Esophagus (tissue), 2 donors: ENCODE measurements around the gene DSCAM. TPM values are rescaled to one million over a fixed set of nuclear protein-coding genes. Genes with fewer than 3 reads are reported as not detected.

Source experiments
- H3K27ac ChIP-seq, 2 donors: one replicate each; pipeline ENCODE4 v1.5.1; 2013; ENCODE audit warnings: low read depth in 2 of 2, mild to moderate bottlenecking in 2 of 2, inconsistent platforms in 1 of 2, low read length in 1 of 2, moderate library complexity in 1 of 2
- H3K27me3 ChIP-seq, 2 donors: one replicate each; pipeline ENCODE4 v1.6.1; 2013; ENCODE audit warnings: low read length in 2 of 2, control low read depth in 1 of 2, mild to moderate bottlenecking in 1 of 2; ENCODE audit not compliant: insufficient read depth in 2 of 2, control insufficient read depth in 1 of 2
- H3K36me3 ChIP-seq, 2 donors: one replicate each; pipeline ENCODE4 v1.6.1; 2013; ENCODE audit warnings: low read length in 1 of 2; ENCODE audit not compliant: control insufficient read depth in 2 of 2, insufficient read depth in 2 of 2
- H3K4me1 ChIP-seq, 2 donors: one replicate each; pipeline ENCODE4 v1.6.1; 2013; ENCODE audit warnings: low read length in 1 of 2; ENCODE audit not compliant: control insufficient read depth in 2 of 2, insufficient read depth in 2 of 2
- H3K4me3 ChIP-seq, 2 donors: one replicate each; pipeline ENCODE4 v1.5.1; 2013; ENCODE audit warnings: low read length in 2 of 2, mild to moderate bottlenecking in 2 of 2, low read depth in 1 of 2, moderate library complexity in 1 of 2
- H3K9me3 ChIP-seq, 2 donors: one replicate each; pipeline ENCODE4 v1.6.1; 2013; ENCODE audit warnings: mild to moderate bottlenecking in 2 of 2, low read depth in 1 of 2, low read length in 1 of 2, moderate library complexity in 1 of 2; ENCODE audit not compliant: control insufficient read depth in 2 of 2, insufficient read depth in 1 of 2
- WGBS, 2 donors: extraction: QIAGEN DNeasy Blood & Tissue Kit; methylation state at CpG; one replicate each; pipeline ENCODE4 v1.1.7; 2013; 5-methylcytosine and 5-hydroxymethylcytosine counted together
- polyA plus RNA-seq, 2 donors: library from polyadenylated mRNA; stranded (reverse); fragments of 200-250 nt; gene quantifications; one replicate each; pipeline ENCODE4 v1.2.3, GENCODE V29; 2013
- donor health status: healthy with polysubstance abuse.
- donor health status: Bipolar disorder and iron deficiency.

Gene DSCAM
- polyA plus RNA-seq, 2 donors, result under 0.01 TPM; not detected in 1

DNA sequence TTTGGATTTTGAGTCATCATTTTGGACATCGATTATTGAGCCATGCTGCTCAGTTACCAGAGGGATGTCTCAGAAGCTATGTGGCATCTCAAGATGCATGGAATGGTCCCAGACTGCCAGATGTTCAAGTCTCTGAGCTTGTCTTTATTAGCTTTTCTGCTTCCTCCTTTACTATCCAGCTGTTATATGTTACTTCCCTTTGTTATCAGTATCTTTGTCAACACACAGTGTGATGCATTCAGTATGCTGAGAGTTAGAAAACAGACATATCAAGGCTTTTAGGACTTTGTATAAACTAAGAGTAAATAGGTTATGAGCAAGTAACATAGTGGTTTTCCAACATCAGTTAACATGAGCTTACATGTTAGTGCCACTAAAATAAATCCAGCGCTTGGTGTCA is 474.5 kb downstream of the DSCAM start:
- Histone ChIP-seq H3K9me3 (no peaks in the 10 kb centered on the region), H3K4me3 (no peak overlapping the region), H3K27me3 (no peaks in the 10 kb centered on the region), H3K36me3 (no peaks in the 10 kb centered on the region), H3K4me1 (no peaks in the 10 kb centered on the region), H3K27ac (no peak overlapping the region)
- 72 to 73% methylated on average over 2 of the region's 2 CpGs for WGBS, 2 donors

DNA sequence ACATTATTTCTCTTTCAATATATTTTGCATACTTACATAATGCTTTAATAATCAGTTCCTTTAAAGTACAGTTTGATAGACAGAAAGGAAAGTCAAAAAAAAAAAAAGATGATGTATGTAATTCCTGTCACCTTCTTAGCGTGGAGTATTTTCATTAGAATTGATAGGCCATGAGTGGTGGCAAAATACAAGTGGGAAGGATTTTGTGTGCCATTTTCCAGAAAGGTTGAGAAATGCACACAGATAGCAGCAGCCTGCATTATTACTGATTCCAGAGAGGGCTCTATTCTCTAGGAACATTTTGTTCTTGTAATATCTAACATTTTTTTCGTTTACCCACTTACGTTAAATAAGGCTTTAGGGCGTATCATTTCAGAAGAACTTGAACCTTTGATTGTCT is 475.6 kb downstream of the DSCAM start:
- 67 to 68% methylated on average over 4 of the region's 4 CpGs for WGBS, 2 donors
- Histone ChIP-seq H3K27ac (no peak overlapping the region), H3K4me3 (no peak overlapping the region), H3K36me3 (no peaks in the 10 kb centered on the region), H3K9me3 (no peaks in the 10 kb centered on the region), H3K27me3 (no peaks in the 10 kb centered on the region), H3K4me1 (no peaks in the 10 kb centered on the region)

DNA sequence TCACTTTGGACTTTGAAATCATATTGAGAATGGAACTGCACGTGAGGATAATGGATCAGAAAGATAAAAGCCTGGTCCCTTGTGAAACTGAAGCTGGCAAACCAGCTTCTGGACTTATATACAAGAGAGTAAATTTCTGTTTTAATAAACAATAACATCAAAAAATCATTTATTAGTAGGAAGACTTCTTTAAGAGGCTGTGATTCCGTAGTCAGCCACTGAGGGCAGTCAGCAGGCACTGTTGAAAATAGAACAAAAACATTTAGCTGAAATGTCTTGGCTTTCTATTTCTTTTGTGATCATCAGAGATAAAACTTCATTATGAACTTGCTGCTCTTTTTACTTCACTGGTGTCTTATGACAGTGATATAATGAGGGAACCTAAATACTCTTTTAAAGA is 490.3 kb downstream of the DSCAM start:
- Histone ChIP-seq H3K36me3 (no peaks in the 10 kb centered on the region), H3K27ac (no peak overlapping the region), H3K4me1 (no peaks in the 10 kb centered on the region), H3K27me3 (no peaks in the 10 kb centered on the region), H3K9me3 (peaks cover 0 to 2% of the 10 kb centered on the region in 2 donors), H3K4me3 (no peak overlapping the region)
- WGBS, 2 donors, result 47 to 61% methylated on average over 2 of the region's 2 CpGs

DNA sequence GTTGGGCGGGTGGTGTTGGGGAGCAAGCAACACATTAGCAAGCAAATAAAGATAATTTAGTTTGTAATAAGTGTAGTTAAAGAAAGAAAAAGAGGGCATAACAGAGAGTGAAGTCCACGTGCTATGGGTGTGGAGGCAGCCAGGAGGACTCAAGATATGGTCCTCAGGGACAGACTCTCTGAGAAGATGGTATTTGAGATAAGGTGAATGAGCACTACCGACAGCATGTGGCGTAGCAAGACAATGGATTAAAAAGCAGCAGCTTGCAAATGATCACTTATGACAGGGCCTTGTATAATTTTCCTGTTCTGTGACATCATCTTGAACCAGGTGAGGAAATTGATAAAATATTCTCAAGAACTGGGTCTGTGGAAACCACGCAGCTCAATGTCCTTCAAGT is 491.9 kb downstream of the DSCAM start:
- Histone ChIP-seq H3K27ac (no peak overlapping the region), H3K9me3 (peaks cover 0 to 2% of the 10 kb centered on the region in 2 donors), H3K4me3 (no peak overlapping the region), H3K27me3 (no peaks in the 10 kb centered on the region), H3K36me3 (no peaks in the 10 kb centered on the region), H3K4me1 (no peaks in the 10 kb centered on the region)
- 78 to 86% methylated on average over 5 of the region's 5 CpGs for WGBS, 2 donors

DNA sequence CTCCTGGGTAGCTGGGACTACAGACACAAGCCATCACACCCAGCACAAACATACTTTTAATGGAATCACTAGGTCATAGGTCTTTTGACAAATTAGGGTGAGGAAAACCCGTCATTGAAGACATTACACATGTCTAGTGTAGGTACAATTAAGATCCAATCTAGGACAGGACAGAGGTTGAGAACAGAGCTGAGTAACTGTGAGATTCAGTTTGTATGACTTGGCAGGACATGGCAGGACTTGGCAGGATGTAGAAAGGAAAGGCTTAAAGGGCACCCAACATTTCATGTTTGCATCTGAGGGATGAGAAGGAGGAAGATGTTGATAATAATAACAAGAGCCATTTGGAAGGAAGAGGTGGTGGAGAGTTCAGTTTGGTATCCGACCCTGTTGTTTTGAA is 496.0 kb downstream of the DSCAM start:
- H3K27me3 ChIP-seq, result no peaks in the 10 kb centered on the region
- no peak overlapping the region for H3K4me3 ChIP-seq
- H3K36me3 ChIP-seq, result no peaks in the 10 kb centered on the region
- H3K4me1 ChIP-seq, result no peaks in the 10 kb centered on the region
- H3K27ac ChIP-seq, result no peak overlapping the region
- peaks cover 0 to 2% of the 10 kb centered on the region in 2 donors for H3K9me3 ChIP-seq
- 43 to 46% methylated on average over 2 of the region's 2 CpGs for WGBS, 2 donors

DNA sequence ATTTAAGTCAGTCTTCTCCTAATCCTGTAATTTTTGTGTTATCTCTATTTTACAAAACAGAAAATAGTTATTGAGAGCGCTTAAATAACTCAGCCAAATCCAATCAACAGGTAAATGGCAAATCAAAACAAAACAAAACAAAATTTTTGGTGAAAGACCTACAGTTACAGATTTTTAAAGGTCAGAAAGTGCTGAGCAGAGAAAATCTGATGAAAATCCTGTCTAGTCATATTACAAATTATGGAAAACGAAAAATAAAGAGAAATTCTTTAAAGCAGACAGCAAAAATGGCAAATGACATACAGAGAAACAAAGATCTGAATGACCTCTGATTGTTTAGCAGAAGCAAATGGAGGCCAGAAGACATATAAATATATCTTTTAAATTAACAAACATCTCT is 497.4 kb downstream of the DSCAM start:
- H3K4me1 ChIP-seq, result no peaks in the 10 kb centered on the region
- H3K27me3 ChIP-seq, result no peaks in the 10 kb centered on the region
- H3K4me3 ChIP-seq, result no peak overlapping the region
- H3K27ac ChIP-seq, result no peak overlapping the region
- H3K36me3 ChIP-seq, result no peaks in the 10 kb centered on the region
- 65 to 67% methylated on average over 2 of the region's 2 CpGs for WGBS, 2 donors
- peaks cover 0 to 2% of the 10 kb centered on the region in 2 donors for H3K9me3 ChIP-seq

DNA sequence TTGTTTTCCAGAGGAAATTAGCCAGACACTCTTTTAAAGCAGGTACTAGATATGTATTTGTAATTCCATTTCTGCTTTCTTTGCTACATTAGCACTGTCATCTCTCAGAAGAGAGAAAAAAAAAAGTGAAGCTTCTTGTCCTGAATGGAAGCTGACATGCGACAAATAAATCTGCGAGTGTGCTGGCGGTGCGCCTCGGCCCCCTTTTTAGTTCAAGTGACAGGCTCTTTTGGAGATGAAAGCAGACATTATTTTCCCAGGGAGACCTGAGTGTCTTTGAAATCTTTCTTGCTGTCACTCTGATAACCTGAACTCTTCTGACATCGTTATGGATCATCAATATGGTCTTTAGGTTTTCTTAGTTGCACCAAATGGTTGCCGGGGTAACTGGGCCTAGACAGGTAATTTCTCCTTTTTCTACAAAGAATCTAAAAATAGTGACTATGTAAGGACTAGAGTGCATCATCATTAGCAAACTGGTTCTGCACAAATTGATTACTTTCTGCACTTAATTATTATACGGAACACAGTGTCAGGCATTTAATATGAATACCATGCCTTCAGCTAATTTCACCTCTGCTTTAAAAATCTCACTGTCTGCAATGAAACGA is 501.1 kb downstream of the DSCAM start:
- Histone ChIP-seq H3K4me1 (no peaks in the 10 kb centered on the region), H3K27ac (no peak overlapping the region), H3K4me3 (no peak overlapping the region), H3K27me3 (no peaks in the 10 kb centered on the region), H3K36me3 (no peaks in the 10 kb centered on the region), H3K9me3 (no peaks in the 10 kb centered on the region)
- WGBS, 2 donors, result 67 to 77% methylated on average over 9 of the region's 9 CpGs

DNA sequence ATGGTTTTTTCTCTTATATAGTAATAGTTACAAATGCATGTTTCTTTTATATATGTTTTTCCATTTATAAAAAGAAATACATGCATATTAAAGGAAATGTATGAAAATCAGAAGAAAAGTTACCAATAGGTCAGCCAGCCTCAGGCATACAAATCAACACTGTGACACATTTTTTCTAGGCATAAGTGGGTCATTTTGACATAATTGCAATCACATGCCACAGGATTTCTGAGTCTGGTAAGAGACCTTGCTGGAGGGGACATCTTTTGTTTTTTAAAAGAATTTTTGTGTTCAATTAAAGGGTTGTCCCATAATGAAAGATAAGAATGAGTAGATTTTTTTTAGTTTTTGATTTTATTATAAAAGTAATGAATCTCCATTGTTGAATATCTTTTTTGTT is 506.6 kb downstream of the DSCAM start:
- Histone ChIP-seq H3K27me3 (no peaks in the 10 kb centered on the region), H3K36me3 (no peaks in the 10 kb centered on the region), H3K4me1 (no peaks in the 10 kb centered on the region), H3K4me3 (no peak overlapping the region), H3K27ac (no peak overlapping the region), H3K9me3 (no peaks in the 10 kb centered on the region)

DNA sequence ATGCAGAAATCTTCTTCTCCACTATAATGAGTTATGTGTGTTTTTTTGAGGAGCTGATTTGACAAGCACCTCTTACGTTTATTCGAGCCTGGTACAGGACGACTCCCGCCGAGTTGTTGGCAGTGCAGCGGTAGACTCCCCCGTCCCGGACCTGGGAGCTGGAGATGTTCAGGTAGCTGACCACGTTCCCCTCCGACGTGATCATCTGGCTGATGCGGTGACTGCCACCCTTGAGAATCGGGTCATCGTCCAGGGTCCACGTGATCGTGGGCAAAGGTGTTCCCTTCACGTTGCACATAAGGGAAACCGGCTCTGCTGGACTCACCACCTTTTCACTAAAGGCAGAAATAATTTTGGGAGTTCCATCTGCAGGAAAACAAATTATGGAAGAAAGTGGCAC is 507.9 kb downstream of the DSCAM start:
- Histone ChIP-seq H3K27ac (no peak overlapping the region), H3K36me3 (no peaks in the 10 kb centered on the region), H3K4me3 (no peak overlapping the region), H3K4me1 (no peaks in the 10 kb centered on the region), H3K27me3 (no peaks in the 10 kb centered on the region), H3K9me3 (no peaks in the 10 kb centered on the region)
- WGBS, 2 donors, result 86 to 93% methylated on average over 18 of the region's 18 CpGs

DNA sequence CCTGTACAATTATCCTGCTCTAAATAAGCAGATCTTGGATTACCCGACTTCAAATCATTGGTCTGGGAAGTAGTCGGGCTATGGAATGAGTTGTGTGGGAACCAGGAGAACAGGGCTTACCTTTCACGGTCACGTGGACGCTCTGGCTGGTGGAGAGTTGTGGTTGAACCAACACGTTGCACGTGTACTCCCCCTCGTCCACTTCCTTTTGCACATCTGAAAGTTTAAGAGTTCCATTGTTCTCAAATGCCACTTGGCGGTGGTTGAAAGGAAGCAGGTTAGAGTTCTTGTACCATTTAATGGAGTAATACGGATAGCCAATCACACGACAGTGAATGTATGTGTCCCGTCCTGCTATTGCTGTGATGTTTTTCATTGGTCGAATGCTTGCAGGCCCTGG is 509.0 kb downstream of the DSCAM start:
- Histone ChIP-seq H3K27ac (no peak overlapping the region), H3K9me3 (no peaks in the 10 kb centered on the region), H3K27me3 (no peaks in the 10 kb centered on the region), H3K4me1 (no peaks in the 10 kb centered on the region), H3K4me3 (no peak overlapping the region), H3K36me3 (no peaks in the 10 kb centered on the region)
- 85% methylated on average over 13 of the region's 13 CpGs for WGBS, 2 donors
